ENCODE data around the gene PSG7. TPM values are rescaled to one million over a fixed set of nuclear protein-coding genes. Genes with fewer than 3 reads are reported as not detected.
"Not testable (repeated sequence)": the region's sequence is repeated elsewhere in the genome, so short reads cannot be mapped to it uniquely, and the experiment has no call there.

PSG7 gene
- total and polyA plus RNA-seq, 2 donors (not counting 1 experiment from before 2014, with no cell fraction given) = not detected

DNA sequence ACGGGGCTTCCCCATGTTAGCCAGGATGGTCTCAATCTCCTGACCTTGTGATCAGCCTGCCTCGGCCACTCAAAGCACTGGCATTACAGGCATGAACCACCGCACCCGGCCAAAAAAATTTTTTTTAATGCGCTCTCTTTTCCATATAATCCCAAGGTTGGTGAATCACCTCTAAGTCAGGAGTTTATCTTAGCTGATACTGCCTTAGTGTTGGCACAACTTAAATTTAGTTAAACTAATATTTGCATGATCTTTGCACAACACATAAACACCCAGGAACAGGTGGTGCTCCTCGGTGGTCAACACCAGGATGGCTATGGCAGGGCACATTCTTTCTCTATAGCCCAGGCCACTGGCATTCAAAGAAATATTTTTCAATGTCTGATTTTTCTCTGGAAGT, 24.1 kb upstream of the PSG7 start:
- CTCF ChIA-PET = no interaction called here
- H3K27ac Mint-ChIP-seq = no peak overlapping the region
- H4K20me1 ChIP-seq (ENCODE audit: control insufficient read depth, insufficient read depth, low read length, poor library complexity, severe bottlenecking) = no peaks in the 10 kb centered on the region
- H2AFZ ChIP-seq (ENCODE audit: insufficient read depth, low read depth, low read length, poor library complexity, severe bottlenecking) = no peak overlapping the region
- intact Hi-C loops (cut with micrococcal nuclease) = no loop called here
- H3K4me1 ChIP-seq (ENCODE audit: control insufficient read depth in 2 of 2, insufficient read depth in 2 of 2, low read length in 2 of 2) = no peaks in the 10 kb centered on the region
- ATAC-seq (ENCODE audit: low read depth) (no peak), DNase-seq (no peak)
- no peaks in the 10 kb centered on the region for H3K36me3 ChIP-seq (replicated peaks in 1 of 2; ENCODE audit: control extremely low read depth in 1 of 2, control insufficient read depth in 1 of 2, extremely low read depth in 1 of 2, insufficient read depth in 2 of 2, low read length in 1 of 2)
- peaks cover 8% of the 10 kb centered on the region for H3K9me3 Mint-ChIP-seq (ENCODE audit: insufficient read depth)
- H3K9me3 ChIP-seq (ENCODE audit: control extremely low read depth in 1 of 3, control insufficient read depth in 2 of 3, insufficient read depth in 1 of 3, low read length in 2 of 3) = no peaks in the 10 kb centered on the region
- POLR2A ChIA-PET = no interaction called here
- TF ChIP-seq EZH2 (IDR thresholded peaks at IDR 0.05; ENCODE audit: borderline replicate concordance, insufficient read depth, low read depth, low read length, poor library complexity, severe bottlenecking) = no peak
- TF ChIP-seq, protein P1, sequence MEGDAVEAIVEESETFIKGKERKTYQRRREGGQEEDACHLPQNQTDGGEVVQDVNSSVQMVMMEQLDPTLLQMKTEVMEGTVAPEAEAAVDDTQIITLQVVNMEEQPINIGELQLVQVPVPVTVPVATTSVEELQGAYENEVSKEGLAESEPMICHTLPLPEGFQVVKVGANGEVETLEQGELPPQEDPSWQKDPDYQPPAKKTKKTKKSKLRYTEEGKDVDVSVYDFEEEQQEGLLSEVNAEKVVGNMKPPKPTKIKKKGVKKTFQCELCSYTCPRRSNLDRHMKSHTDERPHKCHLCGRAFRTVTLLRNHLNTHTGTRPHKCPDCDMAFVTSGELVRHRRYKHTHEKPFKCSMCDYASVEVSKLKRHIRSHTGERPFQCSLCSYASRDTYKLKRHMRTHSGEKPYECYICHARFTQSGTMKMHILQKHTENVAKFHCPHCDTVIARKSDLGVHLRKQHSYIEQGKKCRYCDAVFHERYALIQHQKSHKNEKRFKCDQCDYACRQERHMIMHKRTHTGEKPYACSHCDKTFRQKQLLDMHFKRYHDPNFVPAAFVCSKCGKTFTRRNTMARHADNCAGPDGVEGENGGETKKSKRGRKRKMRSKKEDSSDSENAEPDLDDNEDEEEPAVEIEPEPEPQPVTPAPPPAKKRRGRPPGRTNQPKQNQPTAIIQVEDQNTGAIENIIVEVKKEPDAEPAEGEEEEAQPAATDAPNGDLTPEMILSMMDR (IDR thresholded peaks at IDR 0.05) = no peak
- H3K27me3 ChIP-seq (replicated peaks in 1 of 4; ENCODE audit: control extremely low read depth in 1 of 4, control insufficient read depth in 3 of 4, insufficient read depth in 4 of 4, low read length in 3 of 4) = no peaks in the 10 kb centered on the region
- H3K4me3 Mint-ChIP-seq = no peak overlapping the region
- H3K4me3 ChIP-seq (ENCODE audit: control extremely low read depth in 1 of 5, extremely low read depth in 1 of 5, insufficient read depth in 1 of 5, low read depth in 2 of 5, low read length in 4 of 5) = no peak overlapping the region
- no peaks in the 10 kb centered on the region for H3K4me1 Mint-ChIP-seq
- H3K27me3 Mint-ChIP-seq = no peaks in the 10 kb centered on the region
- H3K79me2 ChIP-seq (ENCODE audit: control insufficient read depth, insufficient read depth, low read length) = no peaks in the 10 kb centered on the region
- H3K27ac ChIP-seq (ENCODE audit: low read length in 2 of 2) = no peak overlapping the region
- H3K4me2 ChIP-seq (replicated peaks; ENCODE audit: low read depth, low read length, poor library complexity, severe bottlenecking) = no peak overlapping the region
- no peak overlapping the region for H3K9ac ChIP-seq (ENCODE audit: low read length)
- 84% methylated on average over 2 of the region's 6 CpGs for WGBS (ENCODE audit: insufficient coverage)

DNA sequence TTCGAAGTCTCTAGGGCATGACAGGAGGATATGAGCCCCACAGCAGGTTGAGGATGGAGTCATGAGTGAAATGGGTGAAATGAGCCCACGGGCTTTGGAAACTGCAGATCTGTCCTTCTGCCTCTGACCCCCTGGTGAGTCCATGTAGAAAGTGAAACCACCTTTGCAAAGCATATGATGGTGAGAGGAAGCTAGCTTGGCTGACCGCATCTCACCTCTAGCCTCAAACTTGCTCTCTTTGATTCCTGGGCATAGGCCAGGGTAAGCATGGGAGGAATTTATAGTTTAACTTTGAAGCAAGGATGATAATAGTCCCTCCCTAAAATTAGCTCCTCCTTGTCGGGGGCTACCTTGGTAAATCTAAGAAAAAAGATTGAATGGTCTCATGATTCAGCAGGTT, 15.1 kb upstream of the PSG7 start:
- intact Hi-C loops (cut with micrococcal nuclease); H3K27ac ChIP-seq (ENCODE audit: low read length in 2 of 2); H3K4me3 Mint-ChIP-seq; H3K4me2 ChIP-seq (replicated peaks; ENCODE audit: low read depth, low read length, poor library complexity, severe bottlenecking); H3K4me1 Mint-ChIP-seq; H3K4me1 ChIP-seq (ENCODE audit: control insufficient read depth in 2 of 2, insufficient read depth in 2 of 2, low read length in 2 of 2); H3K9ac ChIP-seq (ENCODE audit: low read length); H3K27ac Mint-ChIP-seq; H3K9me3 Mint-ChIP-seq (ENCODE audit: insufficient read depth); ATAC-seq (ENCODE audit: low read depth); H3K27me3 Mint-ChIP-seq; DNase-seq; H3K9me3 ChIP-seq (ENCODE audit: control extremely low read depth in 1 of 3, control insufficient read depth in 2 of 3, insufficient read depth in 1 of 3, low read length in 2 of 3); H3K79me2 ChIP-seq (ENCODE audit: control insufficient read depth, insufficient read depth, low read length); H2AFZ ChIP-seq (ENCODE audit: insufficient read depth, low read depth, low read length, poor library complexity, severe bottlenecking); H3K36me3 ChIP-seq (replicated peaks in 1 of 2; ENCODE audit: control extremely low read depth in 1 of 2, control insufficient read depth in 1 of 2, extremely low read depth in 1 of 2, insufficient read depth in 2 of 2, low read length in 1 of 2); CTCF ChIA-PET; H4K20me1 ChIP-seq (ENCODE audit: control insufficient read depth, insufficient read depth, low read length, poor library complexity, severe bottlenecking); H3K4me3 ChIP-seq (ENCODE audit: control extremely low read depth in 1 of 5, extremely low read depth in 1 of 5, insufficient read depth in 1 of 5, low read depth in 2 of 5, low read length in 4 of 5); H3K27me3 ChIP-seq (replicated peaks in 1 of 4; ENCODE audit: control extremely low read depth in 1 of 4, control insufficient read depth in 3 of 4, insufficient read depth in 4 of 4, low read length in 3 of 4); POLR2A ChIA-PET: not testable (repeated sequence)
- 63% methylated on average over 3 of the region's 4 CpGs for WGBS (ENCODE audit: insufficient coverage)

DNA sequence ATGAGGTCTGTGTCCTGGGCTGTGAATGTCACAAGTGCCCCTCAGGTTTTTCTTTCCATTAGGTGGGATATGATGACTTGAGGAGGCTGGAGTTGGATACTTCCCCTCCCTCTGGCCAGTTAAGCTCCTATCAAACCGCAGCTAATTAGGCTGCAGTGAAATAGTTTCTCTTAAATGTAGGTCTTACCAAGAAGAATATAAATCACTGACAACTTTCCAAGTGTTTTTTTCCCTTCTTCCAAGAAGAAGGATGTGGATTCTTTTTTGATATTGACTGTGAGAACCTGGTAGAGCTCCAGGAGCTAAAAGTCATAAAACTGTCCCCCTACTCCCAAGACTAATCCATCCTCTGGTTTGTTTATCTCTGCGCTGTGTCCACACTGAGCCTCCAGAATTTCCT, 14.5 kb upstream of the PSG7 start:
- H3K27ac ChIP-seq (ENCODE audit: low read length in 2 of 2); DNase-seq; ATAC-seq (ENCODE audit: low read depth); H3K27ac Mint-ChIP-seq; H3K36me3 ChIP-seq (replicated peaks in 1 of 2; ENCODE audit: control extremely low read depth in 1 of 2, control insufficient read depth in 1 of 2, extremely low read depth in 1 of 2, insufficient read depth in 2 of 2, low read length in 1 of 2); H2AFZ ChIP-seq (ENCODE audit: insufficient read depth, low read depth, low read length, poor library complexity, severe bottlenecking); H3K27me3 Mint-ChIP-seq; H3K4me1 Mint-ChIP-seq; H3K27me3 ChIP-seq (replicated peaks in 1 of 4; ENCODE audit: control extremely low read depth in 1 of 4, control insufficient read depth in 3 of 4, insufficient read depth in 4 of 4, low read length in 3 of 4); CTCF ChIA-PET; H3K4me2 ChIP-seq (replicated peaks; ENCODE audit: low read depth, low read length, poor library complexity, severe bottlenecking); H3K9me3 ChIP-seq (ENCODE audit: control extremely low read depth in 1 of 3, control insufficient read depth in 2 of 3, insufficient read depth in 1 of 3, low read length in 2 of 3); intact Hi-C loops (cut with micrococcal nuclease); H3K79me2 ChIP-seq (ENCODE audit: control insufficient read depth, insufficient read depth, low read length); H3K4me1 ChIP-seq (ENCODE audit: control insufficient read depth in 2 of 2, insufficient read depth in 2 of 2, low read length in 2 of 2); H3K9ac ChIP-seq (ENCODE audit: low read length); H4K20me1 ChIP-seq (ENCODE audit: control insufficient read depth, insufficient read depth, low read length, poor library complexity, severe bottlenecking); H3K4me3 ChIP-seq (ENCODE audit: control extremely low read depth in 1 of 5, extremely low read depth in 1 of 5, insufficient read depth in 1 of 5, low read depth in 2 of 5, low read length in 4 of 5); POLR2A ChIA-PET; H3K9me3 Mint-ChIP-seq (ENCODE audit: insufficient read depth); H3K4me3 Mint-ChIP-seq: not testable (repeated sequence)
- WGBS (ENCODE audit: insufficient coverage) = no CpG with 5 or more reads among the region's 2 CpGs
